PC-9 (cell line): ENCODE data around the gene OSCP1. TPM values are rescaled to one million over a fixed set of nuclear protein-coding genes. Genes with fewer than 3 reads are reported as not detected.

Source experiments
- BruUV-seq: library from RNA; stranded (reverse); fragments of 400-500 nt; replicated peaks from 2 replicates; lab custom pipeline; 2021; lab: Mats Ljungman, UMichigan
- CTCF ChIA-PET: fragments of 300-600 bp; sonication (Branson Sonifier 250); formaldehyde crosslinking; loops from one replicate; lab custom pipeline; 2022; ENCODE audit warnings: antibody characterized with exemption; lab: Charles Lee
- POLR2A ChIA-PET: fragments of 300-600 bp; sonication (Branson Sonifier 250); formaldehyde crosslinking; loops from one replicate; lab custom pipeline; 2022; ENCODE audit warnings: antibody characterized with exemption; ENCODE audit not compliant: unreplicated experiment; lab: Charles Lee
- DNase-seq, 2 experiments: peaks; one replicate each; pipeline versions ENCODE4 v3.0.0 to v3.0.0-alpha.2; 2015 to 2022; ENCODE audit warnings: mixed read lengths in 1 of 2
- H2AFZ ChIP-seq: fragments of 200-600 bp; sonication (generic); 2 replicates; pipeline ENCODE4 v1.8.1; 2017; ENCODE audit warnings: antibody characterized with exemption
- H3F3A ChIP-seq: fragments of 200-600 bp; sonication (generic); 2 replicates; pipeline ENCODE4 v1.8.1; 2017; ENCODE audit warnings: antibody characterized with exemption, mild to moderate bottlenecking, low read depth; ENCODE audit not compliant: insufficient read depth
- H3K27ac ChIP-seq: fragments of 200-600 bp; sonication (generic); 2 replicates; pipeline ENCODE4 v1.6.1; 2016; ENCODE audit warnings: mixed run types
- H3K27me3 ChIP-seq: fragments of 200-600 bp; sonication (generic); 2 replicates; pipeline ENCODE4 v1.6.1; 2016; ENCODE audit warnings: low read depth, mixed run types; ENCODE audit not compliant: insufficient read depth
- H3K36me3 ChIP-seq: fragments of 200-600 bp; sonication (generic); 2 replicates; pipeline ENCODE4 v1.6.1; 2016; ENCODE audit warnings: low read depth, mixed run types
- H3K4me1 ChIP-seq: fragments of 200-600 bp; sonication (generic); replicated peaks from 2 replicates; pipeline ENCODE4 v1.6.1; 2016; ENCODE audit warnings: mixed run types; ENCODE audit not compliant: insufficient read depth
- H3K4me2 ChIP-seq: fragments of 200-600 bp; sonication (generic); 2 replicates; pipeline ENCODE4 v1.6.1; 2017; ENCODE audit warnings: mixed run types
- H3K4me3 ChIP-seq: fragments of 200-600 bp; sonication (generic); 2 replicates; pipeline ENCODE4 v1.6.1; 2016; ENCODE audit warnings: mixed run types
- H3K79me2 ChIP-seq: fragments of 200-600 bp; sonication (generic); 2 replicates; pipeline ENCODE4 v1.6.1; 2017; ENCODE audit warnings: low read depth, mixed run types
- H3K9me2 ChIP-seq: fragments of 200-600 bp; sonication (generic); 2 replicates; pipeline ENCODE4 v1.8.1; 2017; ENCODE audit warnings: mild to moderate bottlenecking; ENCODE audit not compliant: insufficient read depth
- H3K9me3 ChIP-seq: fragments of 200-600 bp; sonication (generic); 2 replicates; pipeline ENCODE4 v1.8.1; 2016; ENCODE audit warnings: low read depth; ENCODE audit not compliant: insufficient read depth
- H4K20me1 ChIP-seq: fragments of 200-600 bp; sonication (generic); 2 replicates; pipeline ENCODE4 v1.8.1; 2017; ENCODE audit not compliant: insufficient read depth
- EZH2 ChIP-seq: fragments of 200-600 bp; sonication (generic); IDR thresholded peaks from 2 replicates; pipeline ENCODE4 v1.8.0; 2017; ENCODE audit warnings: antibody characterized with exemption, low read depth
- intact Hi-C: fragments of 100-400 bp; cut with micrococcal nuclease; formaldehyde crosslinking; loops from one replicate; pipeline ENCODE4 v1.10.0; 2022; ENCODE audit not compliant: unreplicated experiment
- total RNA-seq: library from RNA; stranded (reverse); gene quantifications from 2 replicates; pipeline ENCODE4 v1.2.3, GENCODE V29; 2021
- TF ChIP-seq, protein P1 (sequence below): fragments of 200-600 bp; sonication (generic); conservative IDR thresholded peaks from 2 replicates; pipeline ENCODE4 v1.6.1; 2017; ENCODE audit warnings: mixed run types, antibody characterized with exemption, mild to moderate bottlenecking, moderate library complexity

OSCP1 gene
- total RNA-seq, 1 experiment from 2014 or later: 25.7 TPM

DNA sequence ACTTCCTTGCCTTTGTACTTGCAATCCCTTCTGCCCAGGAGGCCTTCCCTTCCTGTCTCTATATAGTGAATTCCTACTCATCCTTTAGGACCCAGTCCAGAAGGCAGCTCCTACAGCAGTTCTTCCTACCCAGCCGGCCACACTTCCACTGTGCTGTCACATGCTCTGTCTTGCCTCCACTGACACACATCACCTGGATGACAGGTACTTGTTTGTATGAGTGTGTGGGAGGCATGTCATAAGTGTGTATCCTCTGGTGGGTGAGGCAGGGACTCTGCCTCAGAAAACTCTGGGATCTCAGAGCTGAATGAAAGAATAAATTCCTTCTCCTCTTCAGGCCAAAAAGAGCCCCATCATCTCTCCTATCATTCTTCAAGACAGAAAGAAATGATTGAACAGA lies 5.1 kb upstream of the OSCP1 start:
- intact Hi-C loops: no loop called here
- H3K79me2 ChIP-seq: no peaks in the 10 kb centered on the region
- ChIA-PET CTCF (no interaction called here), POLR2A (no interaction called here)
- TF ChIP-seq, protein P1, sequence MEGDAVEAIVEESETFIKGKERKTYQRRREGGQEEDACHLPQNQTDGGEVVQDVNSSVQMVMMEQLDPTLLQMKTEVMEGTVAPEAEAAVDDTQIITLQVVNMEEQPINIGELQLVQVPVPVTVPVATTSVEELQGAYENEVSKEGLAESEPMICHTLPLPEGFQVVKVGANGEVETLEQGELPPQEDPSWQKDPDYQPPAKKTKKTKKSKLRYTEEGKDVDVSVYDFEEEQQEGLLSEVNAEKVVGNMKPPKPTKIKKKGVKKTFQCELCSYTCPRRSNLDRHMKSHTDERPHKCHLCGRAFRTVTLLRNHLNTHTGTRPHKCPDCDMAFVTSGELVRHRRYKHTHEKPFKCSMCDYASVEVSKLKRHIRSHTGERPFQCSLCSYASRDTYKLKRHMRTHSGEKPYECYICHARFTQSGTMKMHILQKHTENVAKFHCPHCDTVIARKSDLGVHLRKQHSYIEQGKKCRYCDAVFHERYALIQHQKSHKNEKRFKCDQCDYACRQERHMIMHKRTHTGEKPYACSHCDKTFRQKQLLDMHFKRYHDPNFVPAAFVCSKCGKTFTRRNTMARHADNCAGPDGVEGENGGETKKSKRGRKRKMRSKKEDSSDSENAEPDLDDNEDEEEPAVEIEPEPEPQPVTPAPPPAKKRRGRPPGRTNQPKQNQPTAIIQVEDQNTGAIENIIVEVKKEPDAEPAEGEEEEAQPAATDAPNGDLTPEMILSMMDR: no peak
- TF ChIP-seq EZH2: no peak
- BruUV-seq: no TSS peak
- H3K4me3 ChIP-seq: no peak overlapping the region
- H3F3A ChIP-seq: peaks cover 28% of the 10 kb centered on the region; the same call in 1 of the 2 replicates
- no peaks in the 10 kb centered on the region for H3K9me3 ChIP-seq
- H3K9me2 ChIP-seq: no peaks in the 10 kb centered on the region
- H4K20me1 ChIP-seq: no peaks in the 10 kb centered on the region
- H3K4me1 ChIP-seq: no peaks in the 10 kb centered on the region
- H3K36me3 ChIP-seq: peaks cover 20% of the 10 kb centered on the region; the same call in 1 of the 2 replicates
- no peaks in the 10 kb centered on the region for H3K27me3 ChIP-seq
- H3K4me2 ChIP-seq: no peak overlapping the region
- no peak overlapping the region for H3K27ac ChIP-seq
- no peak for DNase-seq
- H2AFZ ChIP-seq: no peak overlapping the region

DNA sequence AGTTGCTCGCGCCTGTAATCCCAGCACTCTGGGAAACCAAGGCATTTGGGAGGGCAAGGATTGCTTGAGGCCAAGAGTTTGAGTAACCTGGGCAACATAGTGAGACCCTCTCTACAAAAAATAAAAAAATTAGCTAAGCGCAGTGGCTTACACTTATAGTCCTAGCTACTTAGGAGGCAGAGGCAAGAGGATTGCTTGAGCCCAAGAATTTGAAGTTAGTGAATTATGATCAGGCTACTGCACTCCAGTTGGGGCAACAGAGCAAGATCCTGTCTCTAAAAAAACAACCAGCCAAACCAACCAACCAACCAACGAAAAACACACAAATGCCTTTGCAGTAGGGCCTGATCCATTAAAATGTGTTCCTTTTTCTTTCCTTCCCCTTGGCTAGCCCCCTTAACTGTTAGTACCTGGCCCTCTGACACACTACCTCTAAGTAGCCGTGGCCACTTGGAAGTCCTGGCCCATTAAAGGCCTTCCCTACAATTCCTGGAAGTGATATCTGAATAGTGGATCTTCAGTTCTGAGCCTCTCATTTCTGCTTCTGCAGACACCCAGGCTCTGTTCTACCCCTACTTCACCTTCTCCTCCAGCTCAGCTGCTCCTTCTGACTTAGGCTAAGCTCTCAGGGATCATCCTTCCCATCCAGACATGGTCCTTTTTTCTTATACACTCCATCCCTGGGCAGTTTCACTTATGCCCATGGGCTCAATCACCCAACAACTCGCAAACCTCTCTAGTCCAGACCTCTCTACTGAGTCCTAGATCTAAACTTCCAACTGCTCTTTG lies 3.5 kb upstream of the OSCP1 start:
- H3K4me3 ChIP-seq: no peak overlapping the region
- no peaks in the 10 kb centered on the region for H3K4me1 ChIP-seq
- H3K4me2 ChIP-seq: no peak overlapping the region
- no peak for DNase-seq
- no peaks in the 10 kb centered on the region for H4K20me1 ChIP-seq
- TF ChIP-seq, protein P1: no peak
- TF ChIP-seq EZH2: no peak
- no peak overlapping the region for H2AFZ ChIP-seq
- no TSS peak for BruUV-seq
- intact Hi-C loops: no loop called here
- H3K27ac ChIP-seq: no peak overlapping the region
- ChIA-PET POLR2A (interaction anchor here (0.6 kb wide), 1 partner anchor 1434 kb away, joined by 5 read pairs; no protein-coding TSS in a partner anchor), CTCF (no interaction called here)
- no peaks in the 10 kb centered on the region for H3K27me3 ChIP-seq
- H3K9me3 ChIP-seq: no peaks in the 10 kb centered on the region
- H3K79me2 ChIP-seq: no peaks in the 10 kb centered on the region
- no peaks in the 10 kb centered on the region for H3K9me2 ChIP-seq
- H3K36me3 ChIP-seq: peaks cover 13% of the 10 kb centered on the region; the same call in 1 of the 2 replicates
- peaks cover 26% of the 10 kb centered on the region; the same call in 1 of the 2 replicates for H3F3A ChIP-seq

DNA sequence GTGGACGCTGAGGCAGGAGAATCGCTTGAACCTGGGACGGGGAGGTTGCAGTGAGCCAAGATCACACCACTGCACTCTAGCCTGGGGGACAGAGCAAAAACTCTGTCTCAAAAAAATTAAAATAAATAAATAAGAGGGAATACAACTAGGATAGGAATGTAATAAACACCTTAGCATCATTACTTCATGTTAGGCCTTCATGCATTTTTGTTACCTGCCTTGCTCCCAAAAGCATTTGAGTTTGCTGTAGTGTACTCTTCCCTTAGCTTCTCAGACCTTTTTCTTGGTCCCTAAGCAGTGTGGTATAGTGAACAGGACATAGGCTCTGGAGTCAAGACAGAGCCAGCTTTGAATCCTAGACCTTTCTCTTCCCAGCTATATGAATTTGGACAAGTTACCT lies 2.8 kb upstream of the OSCP1 start:
- no peaks in the 10 kb centered on the region for H3K9me3 ChIP-seq
- no peaks in the 10 kb centered on the region for H4K20me1 ChIP-seq
- no peaks in the 10 kb centered on the region for H3K27me3 ChIP-seq
- intact Hi-C loops: no loop called here
- BruUV-seq: no TSS peak
- H3K4me2 ChIP-seq: no peak overlapping the region
- ChIA-PET CTCF (interaction anchor here (0.5 kb wide), 1 partner anchor 60 kb away, joined by 3 read pairs; no protein-coding TSS in a partner anchor), POLR2A (no interaction called here)
- no peaks in the 10 kb centered on the region for H3K79me2 ChIP-seq
- DNase-seq: no peak
- H3F3A ChIP-seq: peaks cover 24% of the 10 kb centered on the region; the same call in 1 of the 2 replicates
- no peak overlapping the region for H3K4me3 ChIP-seq
- peaks cover 6% of the 10 kb centered on the region; the same call in 1 of the 2 replicates for H3K36me3 ChIP-seq
- H3K4me1 ChIP-seq: no peaks in the 10 kb centered on the region
- H3K27ac ChIP-seq: no peak overlapping the region
- TF ChIP-seq, protein P1: no peak
- no peak for TF ChIP-seq EZH2
- no peaks in the 10 kb centered on the region for H3K9me2 ChIP-seq
- no peak overlapping the region for H2AFZ ChIP-seq
